CD8-positive, alpha-beta T cell (primary cell): ENCODE results near the gene ZNF383. TPM values are rescaled to one million over a fixed set of nuclear protein-coding genes. Genes with fewer than 3 reads are reported as not detected.

Source experiments
- total RNA-seq, 46 experiments: library from RNA in 2 of 46; stranded (reverse) in 2 of 46; gene quantifications; one replicate each; pipeline ENCODE4 v1.2.3 and lab custom pipeline; 2021 to 2026

The ZNF383 gene
- total RNA-seq, 2 experiments from 2014 or later = 17.5 to 18.9 TPM

Other genes starting within 250 kb of the ZNF383 start
- gene ZNF420, start 139.8 kb upstream of the ZNF383 start, total RNA-seq = 1 to 10 TPM; 7.0 to 8.9 TPM
- gene ZNF585A, start 45.5 kb upstream of the ZNF383 start, total RNA-seq = 1 to 10 TPM; 5.3 TPM
- 1 to 10 TPM; 4.3 to 6.0 TPM for gene ZNF585B, start 7.7 kb upstream of the ZNF383 start, total RNA-seq
- 10 to 100 TPM; 12.9 to 14.2 TPM for gene ZNF527, start 152.9 kb downstream of the ZNF383 start, total RNA-seq
- gene ZNF569, start 249.2 kb downstream of the ZNF383 start, total RNA-seq = 10 to 100 TPM; 11.2 to 11.8 TPM